Liver (tissue), 3 donors: ENCODE measurements around the gene GNPTAB.

ENCODE experiments used
- ATF3 ChIP-seq: IDR thresholded peaks from 2 replicates; pipeline ENCODE4 v1.6.1; 2016; ENCODE audit warnings: antibody characterized with exemption
- EGR1 ChIP-seq, 2 donors: IDR thresholded peaks; 2 replicates each; pipeline ENCODE4 v1.6.1; 2016 to 2018; ENCODE audit warnings: antibody characterized with exemption in 2 of 2, low read depth in 2 of 2
- HNF4A ChIP-seq, 2 donors: conservative IDR thresholded peaks; 2 replicates each; pipeline ENCODE4 v1.6.1; 2016; ENCODE audit warnings: antibody characterized with exemption in 2 of 2, mild to moderate bottlenecking in 2 of 2
- RAD21 ChIP-seq, 2 donors: IDR thresholded peaks; 2 replicates each; pipeline ENCODE4 v1.6.1; 2016; ENCODE audit warnings: antibody characterized with exemption in 2 of 2, mild to moderate bottlenecking in 2 of 2
- REST ChIP-seq: IDR thresholded peaks from 2 replicates; pipeline ENCODE4 v1.6.1; 2016; ENCODE audit warnings: antibody characterized with exemption, mild to moderate bottlenecking
- RXRA ChIP-seq, 2 donors: IDR thresholded peaks; 2 replicates each; pipeline ENCODE4 v1.6.1; 2017 to 2018; ENCODE audit warnings: antibody characterized with exemption in 2 of 2, mild to moderate bottlenecking in 1 of 2
- SP1 ChIP-seq: IDR thresholded peaks from 2 replicates; pipeline ENCODE4 v1.6.1; 2018; ENCODE audit warnings: antibody characterized with exemption, mild to moderate bottlenecking
- YY1 ChIP-seq: IDR thresholded peaks from 2 replicates; pipeline ENCODE4 v1.6.1; 2016; ENCODE audit warnings: antibody characterized with exemption, mild to moderate bottlenecking
- TF ChIP-seq, protein P1 (sequence below): fragments of 150-350 bp; IDR thresholded peaks from 2 replicates; pipeline ENCODE4 v1.5.1; 2017; ENCODE audit warnings: improper control_type of control experiment, low read depth, low read length; ENCODE audit not compliant: missing input control
- donor health status: healthy.
- donor health status: healthy.

DNA sequence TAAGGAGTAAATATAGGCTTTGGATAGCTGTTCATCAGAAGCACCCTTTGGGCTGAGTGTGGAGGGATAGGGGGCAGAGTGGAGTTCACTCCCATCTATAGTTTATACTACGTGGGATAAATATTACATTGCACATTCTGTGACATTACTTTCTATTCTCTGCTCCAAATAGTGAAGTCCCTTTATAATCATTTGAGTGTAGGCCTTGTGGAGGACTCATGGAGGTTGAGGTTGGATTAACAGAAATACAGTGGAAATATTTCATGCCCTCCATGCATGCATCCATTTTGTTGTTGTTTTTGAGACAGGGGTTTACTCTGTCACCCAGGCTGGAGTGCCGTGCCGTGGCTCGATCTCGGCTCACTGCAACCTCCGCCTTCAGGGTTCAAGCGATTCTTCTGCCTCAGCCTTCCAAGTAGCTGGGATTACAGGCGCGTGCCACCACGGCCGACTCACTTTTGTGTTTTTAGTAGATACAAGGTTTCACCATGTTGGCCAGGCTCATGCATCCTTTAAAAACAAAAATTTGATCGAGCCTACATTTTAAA, 131.9 kb downstream of the GNPTAB start:
- TF ChIP-seq SP1 (no peak), REST (no peak), RXRA (IDR thresholded peaks at IDR 0.05) (no peak), RAD21 (IDR thresholded peaks at IDR 0.05) (no peak), ATF3 (no peak), EGR1 (IDR thresholded peaks at IDR 0.05; ENCODE audit: low read depth in 2 of 2) (no peak), HNF4A (conservative IDR thresholded peaks at IDR 0.05) (no peak), YY1 (no peak)
- TF ChIP-seq, protein P1, sequence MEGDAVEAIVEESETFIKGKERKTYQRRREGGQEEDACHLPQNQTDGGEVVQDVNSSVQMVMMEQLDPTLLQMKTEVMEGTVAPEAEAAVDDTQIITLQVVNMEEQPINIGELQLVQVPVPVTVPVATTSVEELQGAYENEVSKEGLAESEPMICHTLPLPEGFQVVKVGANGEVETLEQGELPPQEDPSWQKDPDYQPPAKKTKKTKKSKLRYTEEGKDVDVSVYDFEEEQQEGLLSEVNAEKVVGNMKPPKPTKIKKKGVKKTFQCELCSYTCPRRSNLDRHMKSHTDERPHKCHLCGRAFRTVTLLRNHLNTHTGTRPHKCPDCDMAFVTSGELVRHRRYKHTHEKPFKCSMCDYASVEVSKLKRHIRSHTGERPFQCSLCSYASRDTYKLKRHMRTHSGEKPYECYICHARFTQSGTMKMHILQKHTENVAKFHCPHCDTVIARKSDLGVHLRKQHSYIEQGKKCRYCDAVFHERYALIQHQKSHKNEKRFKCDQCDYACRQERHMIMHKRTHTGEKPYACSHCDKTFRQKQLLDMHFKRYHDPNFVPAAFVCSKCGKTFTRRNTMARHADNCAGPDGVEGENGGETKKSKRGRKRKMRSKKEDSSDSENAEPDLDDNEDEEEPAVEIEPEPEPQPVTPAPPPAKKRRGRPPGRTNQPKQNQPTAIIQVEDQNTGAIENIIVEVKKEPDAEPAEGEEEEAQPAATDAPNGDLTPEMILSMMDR, result no peak
